Esophagus squamous epithelium (tissue), 4 donors: Measurements from ENCODE around the gene FHIP1B.

Experiments used
- CTCF ChIP-seq, 6 experiments: fragments of 450-650 bp in 4 of 6; fragments of 200-600 bp in 2 of 6; sonication (generic) in 2 of 6; IDR thresholded peaks; one replicate each; pipeline ENCODE4 v1.5.1; 2016 to 2019; ENCODE audit warnings: antibody characterized with exemption in 6 of 6, mild to moderate bottlenecking in 4 of 6, moderate library complexity in 4 of 6
- POLR2A ChIP-seq, 4 donors: fragments of 450-650 bp; IDR thresholded peaks; one replicate each; pipeline ENCODE4 v1.6.1; 2017; ENCODE audit warnings: antibody characterized with exemption in 4 of 4, mild to moderate bottlenecking in 4 of 4, moderate library complexity in 3 of 4

GRCh38 chr11:6201481-6201880, 33.0 kb downstream of the FHIP1B start:
- TF ChIP-seq CTCF (IDR thresholded peaks at IDR 0.05) = no peak
- no peak for TF ChIP-seq POLR2A (IDR thresholded peaks at IDR 0.05)
